Liver (tissue), 9 donors: ENCODE data around the gene CFAP299. TPM values are rescaled to one million over a fixed set of nuclear protein-coding genes. Genes with fewer than 3 reads are reported as not detected.

ENCODE experiments used
- DNase-seq: peaks from one replicate; pipeline ENCODE4 v3.0.0-alpha.2; 2017; ENCODE audit warnings: low spot score
- H3K27ac ChIP-seq, 2 donors: one replicate each; pipeline ENCODE4 v1.7.0; 2013; ENCODE audit warnings: inconsistent platforms in 2 of 2, low read length in 2 of 2, control low read depth in 1 of 2, low read depth in 1 of 2, mild to moderate bottlenecking in 1 of 2
- H3K27me3 ChIP-seq, 4 donors: one replicate each; pipeline versions ENCODE4 v1.6.1 to v1.7.0; 2013; ENCODE audit warnings: low read length in 3 of 4, inconsistent platforms in 1 of 4, mild to moderate bottlenecking in 1 of 4, moderate library complexity in 1 of 4; ENCODE audit not compliant: control insufficient read depth in 4 of 4, insufficient read depth in 4 of 4
- H3K36me3 ChIP-seq, 4 donors: one replicate each; pipeline versions ENCODE4 v1.6.1 to v1.7.0; 2013; ENCODE audit warnings: low read length in 3 of 4, mild to moderate bottlenecking in 3 of 4, low read depth in 1 of 4, moderate library complexity in 1 of 4; ENCODE audit not compliant: control insufficient read depth in 4 of 4, insufficient read depth in 3 of 4
- H3K4me1 ChIP-seq, 4 donors: one replicate each; pipeline versions ENCODE4 v1.6.1 to v1.7.0; 2013; ENCODE audit warnings: low read length in 3 of 4, mild to moderate bottlenecking in 3 of 4, moderate library complexity in 1 of 4; ENCODE audit not compliant: control insufficient read depth in 4 of 4, insufficient read depth in 4 of 4
- H3K4me3 ChIP-seq, 3 donors: one replicate each; pipeline versions ENCODE4 v1.6.1 to v1.7.0; 2013; ENCODE audit warnings: low read length in 3 of 3, control low read depth in 1 of 3, low read depth in 1 of 3, mild to moderate bottlenecking in 1 of 3
- H3K9ac ChIP-seq, 2 donors: one replicate each; pipeline ENCODE4 v1.7.0; 2013; ENCODE audit warnings: low read length in 2 of 2, mild to moderate bottlenecking in 2 of 2, moderate library complexity in 2 of 2, control low read depth in 1 of 2, low read depth in 1 of 2
- H3K9me3 ChIP-seq, 4 donors: one replicate each; pipeline versions ENCODE4 v1.6.1 to v1.7.0; 2013; ENCODE audit warnings: low read length in 3 of 4; ENCODE audit not compliant: control insufficient read depth in 4 of 4
- ATF3 ChIP-seq: IDR thresholded peaks from 2 replicates; pipeline ENCODE4 v1.6.1; 2016; ENCODE audit warnings: antibody characterized with exemption
- CTCF ChIP-seq: fragments of 150-350 bp; IDR thresholded peaks from 2 replicates; pipeline ENCODE4 v1.5.1; 2017; ENCODE audit warnings: improper control_type of control experiment, low read depth, low read length; ENCODE audit not compliant: missing input control
- EGR1 ChIP-seq, 2 donors: IDR thresholded peaks; 2 replicates each; pipeline ENCODE4 v1.6.1; 2016 to 2018; ENCODE audit warnings: antibody characterized with exemption in 2 of 2, low read depth in 2 of 2
- FOXA1 ChIP-seq: IDR thresholded peaks from 2 replicates; pipeline ENCODE4 v1.6.1; 2016; ENCODE audit warnings: antibody characterized with exemption
- FOXA2 ChIP-seq: IDR thresholded peaks from 2 replicates; pipeline ENCODE4 v1.6.1; 2016; ENCODE audit warnings: antibody characterized with exemption
- GABPA ChIP-seq, 2 donors: IDR thresholded peaks in 1 of 2; conservative IDR thresholded peaks in 1 of 2; 2 replicates each; pipeline ENCODE4 v1.6.1; 2016; ENCODE audit warnings: antibody characterized with exemption in 2 of 2, mild to moderate bottlenecking in 1 of 2, moderate library complexity in 1 of 2
- HNF4A ChIP-seq, 2 donors: conservative IDR thresholded peaks; 2 replicates each; pipeline ENCODE4 v1.6.1; 2016; ENCODE audit warnings: antibody characterized with exemption in 2 of 2, mild to moderate bottlenecking in 2 of 2
- HNF4G ChIP-seq: IDR thresholded peaks from 2 replicates; pipeline ENCODE4 v1.6.1; 2016; ENCODE audit warnings: antibody characterized with exemption
- JUND ChIP-seq, 2 donors: IDR thresholded peaks; 2 replicates each; pipeline ENCODE4 v1.6.1; 2016; ENCODE audit warnings: antibody characterized with exemption in 2 of 2
- MAX ChIP-seq: IDR thresholded peaks from 2 replicates; pipeline ENCODE4 v1.6.1; 2016; ENCODE audit warnings: antibody characterized with exemption
- NR2F2 ChIP-seq: IDR thresholded peaks from 2 replicates; pipeline ENCODE4 v1.6.1; 2016; ENCODE audit warnings: antibody characterized with exemption
- RAD21 ChIP-seq, 2 donors: IDR thresholded peaks; 2 replicates each; pipeline ENCODE4 v1.6.1; 2016; ENCODE audit warnings: antibody characterized with exemption in 2 of 2, mild to moderate bottlenecking in 2 of 2
- REST ChIP-seq: IDR thresholded peaks from 2 replicates; pipeline ENCODE4 v1.6.1; 2016; ENCODE audit warnings: antibody characterized with exemption, mild to moderate bottlenecking
- RXRA ChIP-seq, 2 donors: IDR thresholded peaks; 2 replicates each; pipeline ENCODE4 v1.6.1; 2017 to 2018; ENCODE audit warnings: antibody characterized with exemption in 2 of 2, mild to moderate bottlenecking in 1 of 2
- SP1 ChIP-seq: IDR thresholded peaks from 2 replicates; pipeline ENCODE4 v1.6.1; 2018; ENCODE audit warnings: antibody characterized with exemption, mild to moderate bottlenecking
- TAF1 ChIP-seq: conservative IDR thresholded peaks from 2 replicates; pipeline ENCODE4 v1.6.1; 2016; ENCODE audit warnings: antibody characterized with exemption, mild to moderate bottlenecking
- YY1 ChIP-seq: IDR thresholded peaks from 2 replicates; pipeline ENCODE4 v1.6.1; 2016; ENCODE audit warnings: antibody characterized with exemption, mild to moderate bottlenecking
- WGBS: extraction: QIAGEN DNeasy Blood & Tissue Kit; methylation state at CpG from one replicate; pipeline ENCODE4 v1.1.7; 2013; 5-methylcytosine and 5-hydroxymethylcytosine counted together
- polyA plus RNA-seq, 2 donors: library from polyadenylated mRNA; stranded (reverse) in 1 of 2; unstranded in 1 of 2; fragments of 200-250 nt in 1 of 2; fragments of >200 nt in 1 of 2; fragmentation: Nextera tagmentation in 1 of 2; extraction: Ambion mirVana in 1 of 2; gene quantifications; one replicate each; pipeline versions ENCODE4 v1.2.1 to v1.2.3, GENCODE V29; 2013 to 2015
- total RNA-seq, 2 donors: library from RNA; depleted of rRNA; stranded (reverse); fragments of >200 nt; gene quantifications; one replicate each; pipeline ENCODE4 v1.2.3, GENCODE V29; 2014
- donor health status: healthy.
- donor health status: healthy.
- donor health status: healthy.
- donor health status: healthy.
- donor health status: healthy.

CFAP299 gene
- total and polyA plus RNA-seq, 4 donors, result not detected

- TF ChIP-seq REST (no peak), YY1 (no peak), HNF4G (no peak), TAF1 (no peak)
Observed at GRCh38 chr4:80918004-80918403, 582.5 kb downstream of the CFAP299 start (continued).

GRCh38 chr4:80921441-80921840 is 585.9 kb downstream of the CFAP299 start:
- Histone ChIP-seq H3K27me3 (no peaks in the 10 kb centered on the region), H3K4me1 (peaks cover 0 to 4% (median 0%) of the 10 kb centered on the region in 4 donors), H3K9ac (no peak overlapping the region), H3K9me3 (no peaks in the 10 kb centered on the region), H3K4me3 (no peak overlapping the region), H3K27ac (no peak overlapping the region), H3K36me3 (no peaks in the 10 kb centered on the region)
- no peak for DNase-seq
- TF ChIP-seq HNF4A (conservative IDR thresholded peaks at IDR 0.05), result no peak
- no peak for TF ChIP-seq HNF4G
- no peak for TF ChIP-seq FOXA1
- TF ChIP-seq GABPA (IDR thresholded peaks at IDR 0.05 in 1 of 2, conservative IDR thresholded peaks at IDR 0.05 in 1 of 2), result no peak
- TF ChIP-seq MAX, result no peak
- no peak for TF ChIP-seq FOXA2
- TF ChIP-seq REST, result no peak
- no peak for TF ChIP-seq NR2F2
- TF ChIP-seq RXRA (IDR thresholded peaks at IDR 0.05), result no peak
- no peak for TF ChIP-seq ATF3
- TF ChIP-seq EGR1 (IDR thresholded peaks at IDR 0.05; ENCODE audit: low read depth in 2 of 2), result no peak
- TF ChIP-seq JUND (IDR thresholded peaks at IDR 0.05), result no peak
- TF ChIP-seq RAD21 (IDR thresholded peaks at IDR 0.05), result no peak
- TF ChIP-seq SP1, result no peak
- no peak for TF ChIP-seq CTCF
- no peak for TF ChIP-seq TAF1
- TF ChIP-seq YY1, result no peak
- WGBS, result 52% methylated on average over 2 of the region's 2 CpGs
